Central memory CD8-positive, alpha-beta T cell (primary cell): ENCODE measurements around the gene ARHGEF2.

ENCODE experiments used
- ATAC-seq: fragments of 150-1000 bp; cut with Tn5 transposase; replicated peaks from 2 replicates; pipeline ENCODE4 v1.10.0; 2022; ENCODE audit warnings: mild to moderate bottlenecking, moderate FRiP score, moderate number of reproducible peaks; ENCODE audit not compliant: poor library complexity, severe bottlenecking; ENCODE audit errors: extremely low read depth
- DNase-seq, 2 donors: peaks; one replicate each; pipeline ENCODE4 v3.0.0; 2021; ENCODE audit warnings: low spot score in 2 of 2
- H3K27ac Mint-ChIP-seq: one replicate; pipeline ENCODE4 v1.8.0; 2022; ENCODE audit warnings: low read depth, mild to moderate bottlenecking, moderate library complexity, mixed read lengths
- H3K27me3 Mint-ChIP-seq: one replicate; pipeline ENCODE4 v1.8.0; 2022; ENCODE audit warnings: mixed read lengths
- H3K36me3 Mint-ChIP-seq: one replicate; pipeline ENCODE4 v1.8.0; 2022; ENCODE audit warnings: mild to moderate bottlenecking, moderate library complexity, mixed read lengths; ENCODE audit not compliant: insufficient read depth
- H3K4me1 Mint-ChIP-seq: one replicate; pipeline ENCODE4 v1.8.0; 2022; ENCODE audit warnings: mixed read lengths
- H3K4me3 Mint-ChIP-seq: one replicate; pipeline ENCODE4 v1.8.0; 2022; ENCODE audit warnings: mild to moderate bottlenecking, moderate library complexity, mixed read lengths
- H3K9me3 Mint-ChIP-seq: one replicate; pipeline ENCODE4 v1.8.0; 2022; ENCODE audit warnings: mixed read lengths

ARHGEF2 gene

DNA sequence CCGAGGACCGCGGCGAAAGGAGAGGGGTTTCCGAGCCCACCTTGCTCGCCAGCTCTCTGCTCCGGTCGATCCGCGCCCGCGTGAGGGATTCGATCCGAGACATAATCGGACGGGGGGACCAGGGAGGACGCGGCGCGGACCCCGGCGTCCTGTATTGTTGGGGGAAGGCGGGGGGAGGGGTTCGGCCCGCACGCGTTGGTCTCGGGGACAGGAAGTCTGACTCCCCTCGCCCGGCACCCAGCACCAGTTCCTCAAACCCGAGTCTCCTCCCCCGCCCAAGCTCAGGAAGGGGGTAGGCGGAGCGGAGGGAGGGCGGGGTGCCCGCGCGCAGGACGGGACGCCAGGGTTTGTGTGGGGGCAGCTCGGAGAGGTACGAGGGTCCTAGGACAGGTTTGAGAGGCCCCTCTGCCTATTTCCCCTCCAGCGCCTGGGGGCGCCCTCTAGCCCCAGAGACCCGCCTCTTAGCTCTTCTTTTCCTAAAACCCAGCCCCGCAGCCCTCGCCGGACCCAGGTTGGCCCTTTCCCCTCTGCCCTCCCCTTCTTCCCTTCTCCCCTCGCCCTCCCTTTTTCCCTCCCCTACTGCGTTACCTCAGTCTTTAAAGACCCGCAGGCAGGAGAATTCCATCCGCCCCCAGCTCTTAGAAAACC lies at the start of gene ARHGEF2:
Gene ARHGEF2, minus strand, starts transcription at position 223 of the 648 bp plus-strand sequence. Its CDS starts 120 bp downstream, at position 103.
- no peaks in the 10 kb centered on the region for H3K9me3 Mint-ChIP-seq

DNA sequence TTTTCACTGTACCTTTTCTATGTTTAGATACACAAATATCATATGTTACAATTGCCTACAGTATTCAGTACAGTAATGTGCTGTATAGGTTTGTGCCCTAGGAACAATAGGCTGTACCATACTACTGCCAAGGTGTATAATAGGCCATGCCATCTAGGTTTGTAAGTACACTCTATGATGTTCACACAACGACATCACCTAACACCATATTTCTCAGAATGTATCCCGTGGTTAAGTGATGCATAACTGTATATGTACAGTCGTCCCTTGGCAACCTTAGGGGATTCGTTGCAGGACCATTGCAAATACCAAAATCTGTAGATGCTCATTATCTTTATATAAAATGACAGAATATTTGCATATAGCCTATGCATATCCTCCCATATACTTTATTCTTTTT lies 48.2 kb upstream of the ARHGEF2 start:
- H3K9me3 Mint-ChIP-seq = no peaks in the 10 kb centered on the region
- no peak overlapping the region for H3K4me3 Mint-ChIP-seq
- H3K4me1 Mint-ChIP-seq = peaks cover 5% of the 10 kb centered on the region
- no peak overlapping the region for H3K27ac Mint-ChIP-seq
- ATAC-seq = no peak
- no peaks in the 10 kb centered on the region for H3K36me3 Mint-ChIP-seq
- no peak for DNase-seq
- no peaks in the 10 kb centered on the region for H3K27me3 Mint-ChIP-seq

More for the DNA sequence above, at the start of gene ARHGEF2:
- peak within 1 kb of the TSS; percentile 90 for H3K4me3 Mint-ChIP-seq
- H3K4me1 Mint-ChIP-seq = peaks cover 84% of the 10 kb centered on the region
- H3K27me3 Mint-ChIP-seq = no peaks in the 10 kb centered on the region
- H3K36me3 Mint-ChIP-seq = peaks cover 13% of the 10 kb centered on the region
- H3K27ac Mint-ChIP-seq = peak within 1 kb of the TSS; percentile 90
- ATAC-seq (peak; percentile 63), DNase-seq (peak; percentile 44 to 52)

DNA sequence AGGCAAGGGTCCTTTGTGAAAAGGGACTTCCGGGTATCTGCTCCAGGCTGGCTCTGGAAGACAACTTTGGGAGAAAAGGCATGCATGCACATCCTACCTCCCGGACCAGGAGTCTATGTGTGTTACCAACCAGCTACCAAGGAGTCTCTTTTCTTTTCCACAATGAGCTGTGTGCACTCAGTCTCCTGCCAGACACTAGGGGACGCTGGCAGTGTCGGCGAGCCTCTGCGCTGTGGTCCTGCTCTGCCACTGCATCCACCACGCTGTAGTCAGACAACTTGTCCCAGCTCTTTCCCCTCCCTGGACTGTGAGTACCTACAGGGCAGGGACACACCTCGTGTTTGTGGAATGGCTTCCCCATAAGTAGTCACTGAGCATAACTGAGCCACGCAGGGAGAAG lies 47.5 kb upstream of the ARHGEF2 start:
- Mint-ChIP-seq H3K27me3 (no peaks in the 10 kb centered on the region), H3K4me1 (peaks cover 5% of the 10 kb centered on the region), H3K4me3 (no peak overlapping the region), H3K27ac (no peak overlapping the region), H3K36me3 (no peaks in the 10 kb centered on the region), H3K9me3 (no peaks in the 10 kb centered on the region)
- DNase-seq = no peak
- ATAC-seq = peak; percentile 36

DNA sequence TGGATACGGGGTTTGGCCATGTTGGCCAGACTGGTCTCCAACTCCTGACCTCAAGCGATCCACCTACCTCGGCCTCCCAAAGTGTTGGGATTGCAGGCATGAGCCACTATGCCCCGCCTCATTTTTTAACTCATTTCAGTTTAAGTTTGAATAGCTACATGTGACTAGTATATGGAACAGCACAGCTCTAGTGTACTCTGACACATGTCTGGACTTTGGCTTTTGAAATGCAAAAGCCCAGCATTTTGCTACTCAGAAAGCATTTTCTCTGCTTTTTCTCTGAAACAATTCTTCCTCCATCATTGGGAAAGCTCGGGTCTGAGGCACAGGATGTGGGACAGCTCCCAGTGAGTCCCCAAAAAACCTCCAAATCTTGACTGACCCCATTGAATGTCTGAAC lies 46.5 kb upstream of the ARHGEF2 start:
- peaks cover 5% of the 10 kb centered on the region for H3K36me3 Mint-ChIP-seq
- peaks cover 11% of the 10 kb centered on the region for H3K4me1 Mint-ChIP-seq
- H3K4me3 Mint-ChIP-seq = no peak overlapping the region
- H3K27ac Mint-ChIP-seq = no peak overlapping the region
- no peaks in the 10 kb centered on the region for H3K27me3 Mint-ChIP-seq
- DNase-seq (no peak), ATAC-seq (no peak)
- H3K9me3 Mint-ChIP-seq = no peaks in the 10 kb centered on the region

DNA sequence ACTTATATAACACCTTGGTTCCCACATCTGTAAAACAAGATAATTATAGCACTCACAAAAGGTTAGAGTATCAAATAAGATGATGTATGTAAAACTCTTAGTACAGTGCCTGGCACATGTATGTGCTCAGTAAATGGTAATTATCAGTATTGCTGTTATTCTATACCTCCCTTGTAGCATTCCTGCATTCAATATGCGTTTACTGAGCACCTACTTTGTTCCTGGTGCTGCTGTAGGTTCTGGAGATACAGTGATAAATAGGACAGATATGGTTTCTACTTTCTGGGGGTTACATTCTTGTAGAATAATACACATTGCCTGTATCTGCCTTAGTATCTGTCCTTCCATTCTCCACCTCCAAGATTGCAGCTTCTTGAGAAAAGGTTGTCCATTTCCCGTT lies 43.6 kb upstream of the ARHGEF2 start:
- ATAC-seq (no peak), DNase-seq (no peak)
- Mint-ChIP-seq H3K4me1 (peaks cover 27% of the 10 kb centered on the region), H3K27me3 (no peaks in the 10 kb centered on the region), H3K9me3 (no peaks in the 10 kb centered on the region), H3K36me3 (peaks cover 28% of the 10 kb centered on the region), H3K4me3 (peak overlapping the region; percentile 94), H3K27ac (no peak overlapping the region)

DNA sequence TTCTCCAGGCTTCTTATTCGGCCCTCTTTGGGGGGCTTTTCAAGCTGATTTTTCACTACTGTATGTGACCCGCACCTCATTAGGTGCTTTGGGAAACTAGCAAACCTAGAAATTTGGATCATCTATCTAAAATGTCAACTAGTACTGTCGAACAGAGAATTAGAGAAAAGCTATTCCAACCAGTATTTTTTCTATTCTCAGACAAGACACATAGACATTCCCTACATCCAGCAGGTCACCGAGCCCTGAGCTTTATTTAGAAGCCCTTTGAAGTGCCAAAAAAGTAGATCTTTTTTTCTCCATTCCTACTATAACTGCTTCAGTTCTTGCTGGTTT lies 42.7 kb upstream of the ARHGEF2 start:
- Mint-ChIP-seq H3K27ac (peak overlapping the region; percentile 90), H3K27me3 (no peaks in the 10 kb centered on the region), H3K9me3 (no peaks in the 10 kb centered on the region), H3K4me1 (peaks cover 32% of the 10 kb centered on the region), H3K36me3 (peaks cover 35% of the 10 kb centered on the region), H3K4me3 (peak overlapping the region; percentile 94)
- ATAC-seq = no peak
- no peak for DNase-seq

DNA sequence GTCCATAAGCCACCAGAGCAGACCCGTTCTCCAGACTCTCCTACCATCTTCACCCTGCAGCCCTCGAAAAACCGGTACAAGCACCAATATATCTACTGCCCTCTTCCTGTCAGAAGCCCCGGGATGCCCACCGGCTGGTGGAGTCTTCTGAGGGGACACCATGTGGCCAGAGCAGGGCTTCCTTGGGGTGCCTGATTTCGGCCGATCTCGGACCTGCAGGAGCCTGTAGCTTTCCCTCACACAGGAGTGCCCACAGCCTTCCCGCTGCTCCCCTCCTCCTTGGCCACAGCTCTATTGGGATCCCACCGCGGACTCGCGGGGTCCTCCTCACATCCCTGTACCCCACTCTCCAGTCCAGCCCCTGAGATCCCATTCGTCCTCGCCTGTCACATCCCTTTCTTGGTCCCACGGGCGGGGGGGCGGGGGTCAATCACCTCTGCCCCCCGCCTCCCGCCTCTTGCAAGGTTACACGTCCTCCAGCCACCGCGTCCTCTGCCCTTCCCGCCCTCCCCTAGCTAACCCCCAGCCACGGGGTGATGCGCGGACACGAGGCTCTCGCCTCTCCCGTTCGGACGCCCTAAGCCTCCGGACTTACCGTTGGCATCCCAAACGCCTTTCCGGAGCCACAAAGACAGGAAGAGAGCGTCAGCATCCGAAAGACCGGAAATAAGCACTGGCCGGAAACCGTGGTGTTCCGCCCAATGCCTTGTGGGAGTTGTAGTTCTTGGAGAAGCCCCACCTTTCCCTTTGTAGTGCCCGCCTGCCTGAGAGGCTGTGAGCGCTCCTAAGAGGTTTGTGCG lies 42.1 kb upstream of the ARHGEF2 start, which contains the start of gene SSR2:
Gene SSR2, minus strand, starts transcription at position 659 of the 800 bp plus-strand sequence. CDS start 784 bp downstream, outside the sequence.
- Mint-ChIP-seq H3K4me1 (peaks cover 32% of the 10 kb centered on the region), H3K36me3 (peaks cover 40% of the 10 kb centered on the region), H3K9me3 (no peaks in the 10 kb centered on the region), H3K27ac (peak within 1 kb of the TSS; percentile 90), H3K27me3 (no peaks in the 10 kb centered on the region), H3K4me3 (peak within 1 kb of the TSS; percentile 94)
- peak; percentile 61 to 72 for DNase-seq
- ATAC-seq = peak; percentile 99

DNA sequence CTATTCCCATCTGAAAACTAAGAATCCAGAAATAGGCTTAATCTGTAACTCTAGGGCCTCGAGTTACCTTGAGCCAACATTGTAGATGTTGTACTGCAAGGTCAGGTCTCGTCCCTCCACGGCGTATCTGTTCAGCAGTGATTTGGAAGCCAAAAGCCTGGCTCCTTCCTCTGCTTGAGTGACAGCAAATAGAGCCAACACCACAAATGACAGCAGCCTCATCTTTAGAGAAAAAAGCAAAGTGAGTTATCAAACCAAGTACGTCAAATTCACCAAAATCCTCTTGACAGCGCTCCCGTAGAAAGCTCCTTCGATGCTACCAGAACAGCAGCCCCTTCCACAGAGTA lies 41.6 kb upstream of the ARHGEF2 start:
- H3K4me3 Mint-ChIP-seq = peak overlapping the region; percentile 94
- peak overlapping the region; percentile 90 for H3K27ac Mint-ChIP-seq
- peaks cover 27% of the 10 kb centered on the region for H3K4me1 Mint-ChIP-seq
- peaks cover 40% of the 10 kb centered on the region for H3K36me3 Mint-ChIP-seq
- DNase-seq (no peak), ATAC-seq (no peak)
- no peaks in the 10 kb centered on the region for H3K9me3 Mint-ChIP-seq
- no peaks in the 10 kb centered on the region for H3K27me3 Mint-ChIP-seq

DNA sequence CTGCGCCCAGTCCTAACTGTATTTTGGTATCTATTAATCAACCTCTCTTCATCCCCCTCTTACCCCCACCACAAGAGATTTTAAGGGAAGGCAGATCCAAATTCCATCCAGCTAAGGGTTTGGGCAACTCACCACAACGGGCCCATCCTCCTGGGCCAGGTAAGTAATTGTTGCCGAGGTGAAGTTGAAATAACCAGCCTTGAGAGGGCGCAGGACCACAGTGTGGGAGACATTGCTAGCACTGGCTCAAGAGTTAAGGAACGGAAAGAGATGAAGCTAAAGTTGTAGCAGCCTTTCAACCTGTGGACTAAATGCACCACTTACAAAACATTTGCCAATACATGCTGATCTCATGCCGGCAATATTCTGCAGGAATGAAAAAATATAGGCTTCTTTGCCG lies 36.5 kb upstream of the ARHGEF2 start:
- no peaks in the 10 kb centered on the region for H3K27me3 Mint-ChIP-seq
- H3K9me3 Mint-ChIP-seq = no peaks in the 10 kb centered on the region
- no peak for ATAC-seq
- H3K4me3 Mint-ChIP-seq = no peak overlapping the region
- H3K36me3 Mint-ChIP-seq = peaks cover 62% of the 10 kb centered on the region
- H3K4me1 Mint-ChIP-seq = peaks cover 28% of the 10 kb centered on the region
- no peak for DNase-seq
- peak overlapping the region; percentile 30 for H3K27ac Mint-ChIP-seq

DNA sequence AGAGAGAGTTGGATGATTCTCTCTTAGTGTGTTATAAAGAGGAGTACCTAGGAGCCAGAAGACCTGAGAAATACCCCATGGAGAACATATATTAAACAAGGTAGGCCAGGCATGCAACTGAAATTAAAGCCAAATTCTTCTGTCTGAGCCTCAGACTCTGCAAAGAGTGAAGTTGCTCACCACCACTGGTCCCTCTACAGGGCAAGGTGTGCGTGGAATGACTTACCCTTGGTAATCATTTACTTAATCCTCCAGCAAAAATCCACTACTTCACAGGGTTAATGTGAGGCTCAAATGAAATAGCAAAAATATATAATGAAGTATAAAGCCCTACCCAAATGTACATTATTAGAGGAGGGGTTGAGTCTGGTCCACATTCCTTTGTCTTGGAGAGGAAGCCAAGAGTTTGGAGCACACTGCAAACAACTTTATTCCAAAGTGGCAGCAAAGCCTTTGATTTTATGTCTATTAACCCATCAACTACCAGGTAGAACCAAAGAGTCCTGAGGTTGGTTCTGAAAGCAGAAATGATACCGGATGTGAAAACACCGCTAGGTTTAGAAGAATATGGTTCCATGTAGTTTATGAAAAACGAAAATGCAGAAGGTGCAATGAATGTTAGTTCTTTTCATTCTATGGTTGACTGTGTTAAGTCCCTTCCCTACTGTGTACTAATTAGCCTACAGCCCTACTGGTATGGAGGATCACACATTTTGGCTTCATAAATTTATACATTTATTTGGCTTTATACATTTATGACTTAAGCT lies 33.9 kb upstream of the ARHGEF2 start:
- H3K4me1 Mint-ChIP-seq = peaks cover 18% of the 10 kb centered on the region
- no peak overlapping the region for H3K4me3 Mint-ChIP-seq
- no peak for ATAC-seq
- DNase-seq = no peak
- no peak overlapping the region for H3K27ac Mint-ChIP-seq
- no peaks in the 10 kb centered on the region for H3K9me3 Mint-ChIP-seq
- peaks cover 59% of the 10 kb centered on the region for H3K36me3 Mint-ChIP-seq
- H3K27me3 Mint-ChIP-seq = no peaks in the 10 kb centered on the region

DNA sequence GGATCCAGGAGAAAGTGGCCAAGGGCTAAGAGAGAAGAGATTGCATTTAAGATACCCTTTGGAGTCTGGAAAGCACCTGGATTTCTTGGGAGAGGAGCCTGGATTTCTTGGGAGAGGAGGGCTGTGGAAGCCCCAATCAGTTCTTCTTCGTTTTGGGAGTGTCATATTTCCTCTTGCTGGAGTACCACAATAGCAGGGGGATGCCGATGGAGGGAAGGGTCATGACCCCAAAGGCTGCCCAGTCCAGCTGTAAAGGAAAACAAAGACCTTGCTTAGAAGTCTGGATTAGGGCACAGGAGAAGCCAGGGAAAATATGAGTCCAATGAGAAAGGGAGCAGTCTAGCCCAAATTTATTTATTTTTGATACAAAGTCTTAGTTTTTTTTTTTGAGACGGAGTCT lies 31.1 kb upstream of the ARHGEF2 start:
- DNase-seq (no peak), ATAC-seq (no peak)
- Mint-ChIP-seq H3K9me3 (no peaks in the 10 kb centered on the region), H3K4me1 (peaks cover 30% of the 10 kb centered on the region), H3K4me3 (no peak overlapping the region), H3K36me3 (peaks cover 55% of the 10 kb centered on the region), H3K27ac (no peak overlapping the region), H3K27me3 (no peaks in the 10 kb centered on the region)

DNA sequence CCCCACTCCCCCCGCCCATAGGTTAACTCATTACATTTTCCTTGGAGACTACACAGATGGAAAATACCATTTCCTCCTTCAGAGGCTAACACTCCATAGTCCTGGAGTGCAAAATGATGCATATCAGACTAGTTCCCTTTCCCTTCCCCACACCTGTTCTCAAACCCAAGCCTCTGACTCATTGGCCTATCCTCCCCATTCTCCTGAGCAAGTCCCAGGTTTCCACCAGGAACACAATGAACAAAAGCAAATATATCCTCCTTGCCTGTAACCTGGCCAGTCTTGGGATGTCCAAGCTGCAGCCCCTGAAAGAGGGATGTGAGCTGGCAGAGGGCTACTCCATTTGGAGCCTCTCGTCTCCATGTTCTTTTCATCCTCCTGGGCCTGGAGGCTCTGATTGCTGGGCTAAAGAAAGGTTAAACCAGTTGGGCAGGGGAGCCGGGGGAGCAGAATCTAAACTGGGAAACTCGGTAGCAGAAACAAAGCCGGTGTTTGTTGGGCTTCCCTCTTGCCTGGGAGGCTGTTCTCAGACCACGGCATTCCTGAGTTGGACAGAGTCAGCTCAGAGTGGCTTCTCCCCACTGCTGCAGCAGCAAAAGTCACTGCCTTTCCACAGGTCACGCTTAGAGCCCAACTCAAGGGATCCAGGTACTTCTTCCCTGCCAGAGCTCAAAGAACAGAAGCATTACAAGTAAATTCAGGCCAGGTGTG lies 28.5 kb upstream of the ARHGEF2 start:
- Mint-ChIP-seq H3K27me3 (no peaks in the 10 kb centered on the region), H3K9me3 (no peaks in the 10 kb centered on the region), H3K36me3 (peaks cover 44% of the 10 kb centered on the region), H3K4me3 (no peak overlapping the region), H3K27ac (no peak overlapping the region), H3K4me1 (peaks cover 33% of the 10 kb centered on the region)
- no peak for DNase-seq
- ATAC-seq = no peak
